ENCODE data around the gene MRPL53. TPM values are rescaled to one million over a fixed set of nuclear protein-coding genes. Genes with fewer than 3 reads are reported as not detected.

Gene MRPL53
- total and polyA plus RNA-seq, 2 of the 13 experiments (the other 11 are each of a cell fraction or from before 2014, with no cell fraction given): 34.3 to 51.9 TPM

DNA sequence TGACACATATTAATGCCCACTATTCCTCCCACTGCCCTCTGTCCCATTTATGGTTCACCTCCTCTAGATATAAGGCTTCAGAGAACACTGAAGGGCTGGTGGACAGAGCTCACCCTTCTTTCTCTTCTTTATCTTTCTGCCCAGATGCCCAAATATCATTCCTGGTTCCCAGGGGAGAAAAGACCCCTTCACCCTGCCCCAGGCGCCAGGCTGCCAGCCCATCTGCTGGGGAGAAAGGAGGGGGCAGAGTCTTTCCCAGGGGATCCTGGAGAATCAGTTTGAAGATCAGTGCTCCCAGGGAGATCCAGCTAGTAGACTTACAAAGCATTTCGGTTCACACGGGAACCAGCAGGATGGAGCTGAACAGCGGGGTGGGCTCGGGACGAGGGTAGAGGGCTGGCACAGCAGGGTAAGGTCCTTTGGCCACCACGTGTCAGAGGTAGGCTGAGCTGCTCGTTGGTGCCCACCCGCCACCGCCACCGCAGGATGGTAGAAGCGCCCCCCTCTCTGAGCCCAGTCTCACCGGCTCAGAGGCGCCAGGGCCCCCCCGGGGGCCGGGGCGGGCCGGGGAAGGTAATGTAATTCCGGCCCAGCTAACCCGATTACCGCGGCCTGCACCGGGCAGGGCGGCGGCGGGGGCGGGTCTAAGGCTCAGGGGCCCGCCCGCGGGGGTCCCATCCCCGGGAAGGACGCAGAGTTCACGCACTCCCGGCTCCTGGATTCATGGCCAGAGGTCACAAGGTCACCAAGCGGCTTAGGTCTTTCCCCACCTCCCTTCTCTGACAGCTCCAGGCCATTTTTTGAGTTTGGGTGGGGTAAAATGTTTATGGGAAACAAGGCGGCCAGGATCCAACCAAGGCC is 40.5 kb upstream of the MRPL53 start (continued):
- TF ChIP-seq PTBP1 (IDR thresholded peaks at IDR 0.05; ENCODE audit: low read depth, low read length, poor library complexity, severe bottlenecking) (peak; percentile 77), ZBTB21 (CRISPR knock-in tag; IDR thresholded peaks at IDR 0.05) (no peak), ZNF451 (CRISPR knock-in tag; IDR thresholded peaks at IDR 0.05) (0 out of 2 replicates have a peak, but pooled peaks have one; percentile 62), YEATS2 (CRISPR knock-in tag; IDR thresholded peaks at IDR 0.05; ENCODE audit: borderline replicate concordance) (peak; percentile 17; the same call in 1 of the 2 replicates), ZSCAN12 (CRISPR knock-in tag; IDR thresholded peaks at IDR 0.05) (no peak), ZFAT (CRISPR knock-in tag; conservative IDR thresholded peaks at IDR 0.05) (no peak), MAFK (conservative IDR thresholded peaks at IDR 0.05 in 1 of 2, IDR thresholded peaks at IDR 0.05 in 1 of 2; ENCODE audit: low read length in 2 of 2) (no peak), ZNF674 (CRISPR knock-in tag; IDR thresholded peaks at IDR 0.05; ENCODE audit: low read depth) (no peak), ZNF549 (CRISPR knock-in tag; IDR thresholded peaks at IDR 0.05) (no peak), EHMT2 (IDR thresholded peaks at IDR 0.05; ENCODE audit: borderline replicate concordance, low read depth, low read length) (no peak), ZNF232 (CRISPR knock-in tag; IDR thresholded peaks at IDR 0.05; ENCODE audit: borderline replicate concordance) (no peak), MED8 (CRISPR knock-in tag; IDR thresholded peaks at IDR 0.05; ENCODE audit: insufficient replicate concordance) (no peak), JUNB (CRISPR knock-in tag; IDR thresholded peaks at IDR 0.05; ENCODE audit: borderline replicate concordance) (no peak)
- TF ChIP-seq, protein P1, sequence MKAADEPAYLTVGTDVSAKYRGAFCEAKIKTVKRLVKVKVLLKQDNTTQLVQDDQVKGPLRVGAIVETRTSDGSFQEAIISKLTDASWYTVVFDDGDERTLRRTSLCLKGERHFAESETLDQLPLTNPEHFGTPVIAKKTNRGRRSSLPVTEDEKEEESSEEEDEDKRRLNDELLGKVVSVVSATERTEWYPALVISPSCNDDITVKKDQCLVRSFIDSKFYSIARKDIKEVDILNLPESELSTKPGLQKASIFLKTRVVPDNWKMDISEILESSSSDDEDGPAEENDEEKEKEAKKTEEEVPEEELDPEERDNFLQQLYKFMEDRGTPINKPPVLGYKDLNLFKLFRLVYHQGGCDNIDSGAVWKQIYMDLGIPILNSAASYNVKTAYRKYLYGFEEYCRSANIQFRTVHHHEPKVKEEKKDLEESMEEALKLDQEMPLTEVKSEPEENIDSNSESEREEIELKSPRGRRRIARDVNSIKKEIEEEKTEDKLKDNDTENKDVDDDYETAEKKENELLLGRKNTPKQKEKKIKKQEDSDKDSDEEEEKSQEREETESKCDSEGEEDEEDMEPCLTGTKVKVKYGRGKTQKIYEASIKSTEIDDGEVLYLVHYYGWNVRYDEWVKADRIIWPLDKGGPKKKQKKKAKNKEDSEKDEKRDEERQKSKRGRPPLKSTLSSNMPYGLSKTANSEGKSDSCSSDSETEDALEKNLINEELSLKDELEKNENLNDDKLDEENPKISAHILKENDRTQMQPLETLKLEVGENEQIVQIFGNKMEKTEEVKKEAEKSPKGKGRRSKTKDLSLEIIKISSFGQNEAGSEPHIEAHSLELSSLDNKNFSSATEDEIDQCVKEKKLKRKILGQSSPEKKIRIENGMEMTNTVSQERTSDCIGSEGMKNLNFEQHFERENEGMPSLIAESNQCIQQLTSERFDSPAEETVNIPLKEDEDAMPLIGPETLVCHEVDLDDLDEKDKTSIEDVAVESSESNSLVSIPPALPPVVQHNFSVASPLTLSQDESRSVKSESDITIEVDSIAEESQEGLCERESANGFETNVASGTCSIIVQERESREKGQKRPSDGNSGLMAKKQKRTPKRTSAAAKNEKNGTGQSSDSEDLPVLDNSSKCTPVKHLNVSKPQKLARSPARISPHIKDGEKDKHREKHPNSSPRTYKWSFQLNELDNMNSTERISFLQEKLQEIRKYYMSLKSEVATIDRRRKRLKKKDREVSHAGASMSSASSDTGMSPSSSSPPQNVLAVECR (CRISPR knock-in tag; IDR thresholded peaks at IDR 0.05; ENCODE audit: borderline replicate concordance): peak; percentile 54; the same call in 1 of the 2 replicates
- TF ChIP-seq, protein P2, sequence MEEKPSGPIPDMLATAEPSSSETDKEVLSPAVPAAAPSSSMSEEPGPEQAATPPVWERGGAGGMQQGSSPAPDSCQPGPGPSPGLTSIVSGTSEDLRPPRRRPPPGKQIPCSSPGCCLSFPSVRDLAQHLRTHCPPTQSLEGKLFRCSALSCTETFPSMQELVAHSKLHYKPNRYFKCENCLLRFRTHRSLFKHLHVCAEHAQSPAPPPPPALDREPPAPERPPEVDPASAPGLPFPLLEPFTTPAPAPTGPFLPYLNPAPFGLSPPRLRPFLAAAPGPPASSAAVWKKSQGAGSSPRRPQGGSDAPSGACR (CRISPR knock-in tag; IDR thresholded peaks at IDR 0.05): no peak
- TF ChIP-seq, protein P3, sequence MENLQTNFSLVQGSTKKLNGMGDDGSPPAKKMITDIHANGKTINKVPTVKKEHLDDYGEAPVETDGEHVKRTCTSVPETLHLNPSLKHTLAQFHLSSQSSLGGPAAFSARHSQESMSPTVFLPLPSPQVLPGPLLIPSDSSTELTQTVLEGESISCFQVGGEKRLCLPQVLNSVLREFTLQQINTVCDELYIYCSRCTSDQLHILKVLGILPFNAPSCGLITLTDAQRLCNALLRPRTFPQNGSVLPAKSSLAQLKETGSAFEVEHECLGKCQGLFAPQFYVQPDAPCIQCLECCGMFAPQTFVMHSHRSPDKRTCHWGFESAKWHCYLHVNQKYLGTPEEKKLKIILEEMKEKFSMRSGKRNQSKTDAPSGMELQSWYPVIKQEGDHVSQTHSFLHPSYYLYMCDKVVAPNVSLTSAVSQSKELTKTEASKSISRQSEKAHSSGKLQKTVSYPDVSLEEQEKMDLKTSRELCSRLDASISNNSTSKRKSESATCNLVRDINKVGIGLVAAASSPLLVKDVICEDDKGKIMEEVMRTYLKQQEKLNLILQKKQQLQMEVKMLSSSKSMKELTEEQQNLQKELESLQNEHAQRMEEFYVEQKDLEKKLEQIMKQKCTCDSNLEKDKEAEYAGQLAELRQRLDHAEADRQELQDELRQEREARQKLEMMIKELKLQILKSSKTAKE (CRISPR knock-in tag; IDR thresholded peaks at IDR 0.05; ENCODE audit: borderline replicate concordance): no peak; the same call in 1 of the 2 replicates
- TF ChIP-seq, protein P4, sequence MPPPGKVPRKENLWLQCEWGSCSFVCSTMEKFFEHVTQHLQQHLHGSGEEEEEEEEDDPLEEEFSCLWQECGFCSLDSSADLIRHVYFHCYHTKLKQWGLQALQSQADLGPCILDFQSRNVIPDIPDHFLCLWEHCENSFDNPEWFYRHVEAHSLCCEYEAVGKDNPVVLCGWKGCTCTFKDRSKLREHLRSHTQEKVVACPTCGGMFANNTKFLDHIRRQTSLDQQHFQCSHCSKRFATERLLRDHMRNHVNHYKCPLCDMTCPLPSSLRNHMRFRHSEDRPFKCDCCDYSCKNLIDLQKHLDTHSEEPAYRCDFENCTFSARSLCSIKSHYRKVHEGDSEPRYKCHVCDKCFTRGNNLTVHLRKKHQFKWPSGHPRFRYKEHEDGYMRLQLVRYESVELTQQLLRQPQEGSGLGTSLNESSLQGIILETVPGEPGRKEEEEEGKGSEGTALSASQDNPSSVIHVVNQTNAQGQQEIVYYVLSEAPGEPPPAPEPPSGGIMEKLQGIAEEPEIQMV (CRISPR knock-in tag; IDR thresholded peaks at IDR 0.05; ENCODE audit: low read depth): no peak

All from HepG2 (cell line).